HepG2 (cell line): ENCODE results near the gene ENTPD2. TPM values are rescaled to one million over a fixed set of nuclear protein-coding genes. Genes with fewer than 3 reads are reported as not detected.

Source experiments
- DPF2 ChIP-seq: sonication (generic); formaldehyde crosslinking; IDR thresholded peaks from 2 replicates; pipeline ENCODE4 v1.4.0; 2020; ENCODE audit warnings: mild to moderate bottlenecking, low read depth, missing genetic modification reagents, borderline replicate concordance
- FIP1L1 ChIP-seq: fragments of 200-400 bp; formaldehyde crosslinking; IDR thresholded peaks from 2 replicates; pipeline ENCODE4 v1.6.1; 2018; ENCODE audit warnings: low read depth, mild to moderate bottlenecking, low read length, moderate library complexity, borderline replicate concordance; ENCODE audit not compliant: insufficient read depth
- HIVEP1 ChIP-seq: sonication (generic); formaldehyde crosslinking; IDR thresholded peaks from 2 replicates; pipeline ENCODE4 v1.4.0; 2020; ENCODE audit warnings: mild to moderate bottlenecking, missing genetic modification reagents
- HNRNPK ChIP-seq: fragments of 200-400 bp; formaldehyde crosslinking; IDR thresholded peaks from 2 replicates; pipeline ENCODE4 v1.6.1; 2018; ENCODE audit warnings: low read length, low read depth, moderate library complexity, mild to moderate bottlenecking; ENCODE audit not compliant: poor library complexity, severe bottlenecking
- KLF6 ChIP-seq: IDR thresholded peaks from 2 replicates; pipeline ENCODE4 v1.8.0; 2016; ENCODE audit warnings: missing biosample characterization, missing genetic modification reagents
- MED13 ChIP-seq: sonication (generic); formaldehyde crosslinking; IDR thresholded peaks from 2 replicates; pipeline ENCODE4 v1.5.0; 2020; ENCODE audit warnings: missing genetic modification reagents
- NFIC ChIP-seq: IDR thresholded peaks from 2 replicates; pipeline ENCODE4 v1.6.1; 2012; ENCODE audit warnings: mild to moderate bottlenecking, low read length, inconsistent platforms
- NR1H2 ChIP-seq: sonication (generic); formaldehyde crosslinking; IDR thresholded peaks from 2 replicates; pipeline ENCODE4 v1.8.1; 2022; ENCODE audit warnings: low read depth, missing genetic modification reagents, borderline replicate concordance
- SRY ChIP-seq: sonication (generic); formaldehyde crosslinking; IDR thresholded peaks from 2 replicates; pipeline ENCODE4 v1.8.0; 2022; ENCODE audit warnings: mild to moderate bottlenecking, missing genetic modification reagents
- ZBTB21 ChIP-seq: sonication (generic); formaldehyde crosslinking; IDR thresholded peaks from 2 replicates; pipeline ENCODE4 v1.4.0; 2020; ENCODE audit warnings: missing genetic modification reagents
- ZNF101 ChIP-seq: sonication (generic); formaldehyde crosslinking; IDR thresholded peaks from 2 replicates; pipeline ENCODE4 v1.4.0; 2020; ENCODE audit warnings: mild to moderate bottlenecking, low read depth, missing genetic modification reagents, borderline replicate concordance
- ZNF367 ChIP-seq: sonication (generic); formaldehyde crosslinking; IDR thresholded peaks from 2 replicates; pipeline ENCODE4 v1.4.0; 2020; ENCODE audit warnings: missing genetic modification reagents, borderline replicate concordance
- ZNF556 ChIP-seq: sonication (generic); formaldehyde crosslinking; IDR thresholded peaks from 2 replicates; pipeline ENCODE4 v1.4.0; 2020; ENCODE audit warnings: mild to moderate bottlenecking, missing genetic modification reagents, borderline replicate concordance
- ZNF616 ChIP-seq: sonication (generic); formaldehyde crosslinking; IDR thresholded peaks from 2 replicates; pipeline ENCODE4 v1.5.0; 2020; ENCODE audit warnings: low read depth, mild to moderate bottlenecking, missing genetic modification reagents
- ZNF790 ChIP-seq: sonication (generic); formaldehyde crosslinking; IDR thresholded peaks from 2 replicates; pipeline ENCODE4 v1.8.0; 2022; ENCODE audit warnings: missing genetic modification reagents, mild to moderate bottlenecking, borderline replicate concordance
- polyA plus RNA-seq, 8 experiments: library from polyadenylated mRNA; depleted of rRNA in 3 of 8; stranded (reverse) in 7 of 8; unstranded in 1 of 8; fragments of >200 nt; fragmentation: Illumina TruSeq in 4 of 8; extraction: Trizol in 4 of 8; gene quantifications; 2 replicates each; pipeline versions ENCODE4 v1.2.1 to v1.2.3, GENCODE V29; 2011 to 2016; ENCODE audit warnings: low read depth in 4 of 8, missing spikeins in 1 of 8, mixed read lengths in 1 of 8; ENCODE audit not compliant: insufficient read depth in 1 of 8
- total RNA-seq, 5 experiments: library from RNA; depleted of rRNA; stranded (reverse); fragments of >200 nt; fragmentation: Illumina TruSeq; extraction: Trizol; gene quantifications; 2 replicates each; pipeline ENCODE4 v1.2.3, GENCODE V29; 2016; ENCODE audit warnings: low read depth in 1 of 5
- TF ChIP-seq, protein P1 (sequence below): sonication (generic); formaldehyde crosslinking; IDR thresholded peaks from 2 replicates; pipeline ENCODE4 v1.4.0; 2020; ENCODE audit warnings: low read depth, missing genetic modification reagents
- TF ChIP-seq, protein P2 (sequence below): IDR thresholded peaks from 2 replicates; pipeline ENCODE4 v1.6.1; 2016
- TF ChIP-seq, protein P3 (sequence below): sonication (generic); formaldehyde crosslinking; IDR thresholded peaks from 2 replicates; pipeline ENCODE4 v1.8.0; 2022; ENCODE audit warnings: mild to moderate bottlenecking, missing genetic modification reagents
- TF ChIP-seq, protein P4 (sequence below): fragments of 450-650 bp; IDR thresholded peaks from 2 replicates; pipeline ENCODE4 v1.6.1; 2016
- TF ChIP-seq, protein P5 (sequence below): sonication (generic); formaldehyde crosslinking; IDR thresholded peaks from 2 replicates; pipeline ENCODE4 v1.8.0; 2022; ENCODE audit warnings: mild to moderate bottlenecking, missing genetic modification reagents; ENCODE audit not compliant: insufficient replicate concordance

The ENTPD2 gene
- total and polyA plus RNA-seq, 2 of the 13 experiments (the other 11 are each of a cell fraction or from before 2014, with no cell fraction given): 0.95 to 3.2 TPM

DNA sequence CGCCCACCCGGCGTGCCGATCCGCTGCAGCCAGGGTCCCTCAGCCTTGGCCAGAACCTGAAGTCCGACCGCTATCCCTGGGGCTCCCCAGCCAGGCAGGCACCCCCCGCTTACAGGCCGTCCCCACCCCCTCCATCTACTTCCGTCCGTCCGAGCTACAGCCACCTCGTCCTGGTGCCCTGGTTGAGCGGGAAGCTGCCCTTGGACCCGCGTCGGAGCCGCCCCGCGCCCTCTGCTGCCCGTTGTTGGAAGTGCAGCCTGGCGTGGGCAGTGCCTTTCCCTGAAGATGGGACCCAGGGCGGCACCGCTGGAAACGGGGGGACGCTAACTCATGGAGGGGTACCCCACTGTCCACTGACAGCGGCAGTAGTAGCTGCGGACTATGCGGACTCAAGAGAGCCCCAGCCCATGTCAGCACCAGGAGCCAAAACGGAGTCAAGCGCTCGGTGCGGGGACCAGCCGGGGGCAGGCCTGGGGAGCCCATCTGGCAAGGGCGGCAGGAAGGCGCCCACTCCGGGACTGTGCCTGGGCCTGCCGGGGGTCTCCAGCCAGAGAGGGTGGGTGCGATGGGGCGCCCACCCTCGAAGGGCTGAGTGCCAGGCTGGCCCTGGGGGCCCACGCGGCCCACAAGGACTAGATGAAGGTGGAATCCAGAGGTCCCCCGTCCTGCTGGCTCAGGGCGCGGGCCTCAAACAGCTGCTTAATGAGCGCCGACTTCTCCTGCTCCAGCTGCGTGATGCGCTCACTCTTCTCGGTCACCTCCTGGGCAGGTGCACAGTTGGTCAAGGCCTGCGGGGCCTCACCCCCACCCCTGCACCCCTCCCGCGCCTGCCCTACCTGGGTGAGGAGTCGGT, 10.4 kb upstream of the ENTPD2 start (continued):
- TF ChIP-seq, protein P1, sequence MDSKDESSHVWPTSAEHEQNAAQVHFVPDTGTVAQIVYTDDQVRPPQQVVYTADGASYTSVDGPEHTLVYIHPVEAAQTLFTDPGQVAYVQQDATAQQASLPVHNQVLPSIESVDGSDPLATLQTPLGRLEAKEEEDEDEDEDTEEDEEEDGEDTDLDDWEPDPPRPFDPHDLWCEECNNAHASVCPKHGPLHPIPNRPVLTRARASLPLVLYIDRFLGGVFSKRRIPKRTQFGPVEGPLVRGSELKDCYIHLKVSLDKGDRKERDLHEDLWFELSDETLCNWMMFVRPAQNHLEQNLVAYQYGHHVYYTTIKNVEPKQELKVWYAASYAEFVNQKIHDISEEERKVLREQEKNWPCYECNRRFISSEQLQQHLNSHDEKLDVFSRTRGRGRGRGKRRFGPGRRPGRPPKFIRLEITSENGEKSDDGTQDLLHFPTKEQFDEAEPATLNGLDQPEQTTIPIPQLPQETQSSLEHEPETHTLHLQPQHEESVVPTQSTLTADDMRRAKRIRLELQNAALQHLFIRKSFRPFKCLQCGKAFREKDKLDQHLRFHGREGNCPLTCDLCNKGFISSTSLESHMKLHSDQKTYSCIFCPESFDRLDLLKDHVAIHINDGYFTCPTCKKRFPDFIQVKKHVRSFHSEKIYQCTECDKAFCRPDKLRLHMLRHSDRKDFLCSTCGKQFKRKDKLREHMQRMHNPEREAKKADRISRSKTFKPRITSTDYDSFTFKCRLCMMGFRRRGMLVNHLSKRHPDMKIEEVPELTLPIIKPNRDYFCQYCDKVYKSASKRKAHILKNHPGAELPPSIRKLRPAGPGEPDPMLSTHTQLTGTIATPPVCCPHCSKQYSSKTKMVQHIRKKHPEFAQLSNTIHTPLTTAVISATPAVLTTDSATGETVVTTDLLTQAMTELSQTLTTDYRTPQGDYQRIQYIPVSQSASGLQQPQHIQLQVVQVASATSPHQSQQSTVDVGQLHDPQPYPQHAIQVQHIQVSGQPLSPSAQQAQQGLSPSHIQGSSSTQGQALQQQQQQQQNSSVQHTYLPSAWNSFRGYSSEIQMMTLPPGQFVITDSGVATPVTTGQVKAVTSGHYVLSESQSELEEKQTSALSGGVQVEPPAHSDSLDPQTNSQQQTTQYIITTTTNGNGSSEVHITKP (CRISPR knock-in tag): no peak
- TF ChIP-seq SRY: 0 out of 2 replicates have a peak, but pooled peaks have one; percentile 44
- no peak for TF ChIP-seq ZBTB21 (CRISPR knock-in tag)
- TF ChIP-seq ZNF790 (CRISPR knock-in tag): no peak
- TF ChIP-seq, protein P2, sequence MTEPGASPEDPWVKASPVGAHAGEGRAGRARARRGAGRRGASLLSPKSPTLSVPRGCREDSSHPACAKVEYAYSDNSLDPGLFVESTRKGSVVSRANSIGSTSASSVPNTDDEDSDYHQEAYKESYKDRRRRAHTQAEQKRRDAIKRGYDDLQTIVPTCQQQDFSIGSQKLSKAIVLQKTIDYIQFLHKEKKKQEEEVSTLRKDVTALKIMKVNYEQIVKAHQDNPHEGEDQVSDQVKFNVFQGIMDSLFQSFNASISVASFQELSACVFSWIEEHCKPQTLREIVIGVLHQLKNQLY: no peak
- peak; percentile 48; the same call in 1 of the 2 replicates for TF ChIP-seq ZNF556 (CRISPR knock-in tag)
- TF ChIP-seq KLF6: no peak
- no peak for TF ChIP-seq MED13 (CRISPR knock-in tag)
- no peak for TF ChIP-seq NFIC
- no peak for TF ChIP-seq FIP1L1
- TF ChIP-seq ZNF616: no peak
- TF ChIP-seq, protein P3, sequence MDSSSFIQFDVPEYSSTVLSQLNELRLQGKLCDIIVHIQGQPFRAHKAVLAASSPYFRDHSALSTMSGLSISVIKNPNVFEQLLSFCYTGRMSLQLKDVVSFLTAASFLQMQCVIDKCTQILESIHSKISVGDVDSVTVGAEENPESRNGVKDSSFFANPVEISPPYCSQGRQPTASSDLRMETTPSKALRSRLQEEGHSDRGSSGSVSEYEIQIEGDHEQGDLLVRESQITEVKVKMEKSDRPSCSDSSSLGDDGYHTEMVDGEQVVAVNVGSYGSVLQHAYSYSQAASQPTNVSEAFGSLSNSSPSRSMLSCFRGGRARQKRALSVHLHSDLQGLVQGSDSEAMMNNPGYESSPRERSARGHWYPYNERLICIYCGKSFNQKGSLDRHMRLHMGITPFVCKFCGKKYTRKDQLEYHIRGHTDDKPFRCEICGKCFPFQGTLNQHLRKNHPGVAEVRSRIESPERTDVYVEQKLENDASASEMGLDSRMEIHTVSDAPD (CRISPR knock-in tag): no peak
- no peak; the same call in 1 of the 2 replicates for TF ChIP-seq HIVEP1
- TF ChIP-seq, protein P4, sequence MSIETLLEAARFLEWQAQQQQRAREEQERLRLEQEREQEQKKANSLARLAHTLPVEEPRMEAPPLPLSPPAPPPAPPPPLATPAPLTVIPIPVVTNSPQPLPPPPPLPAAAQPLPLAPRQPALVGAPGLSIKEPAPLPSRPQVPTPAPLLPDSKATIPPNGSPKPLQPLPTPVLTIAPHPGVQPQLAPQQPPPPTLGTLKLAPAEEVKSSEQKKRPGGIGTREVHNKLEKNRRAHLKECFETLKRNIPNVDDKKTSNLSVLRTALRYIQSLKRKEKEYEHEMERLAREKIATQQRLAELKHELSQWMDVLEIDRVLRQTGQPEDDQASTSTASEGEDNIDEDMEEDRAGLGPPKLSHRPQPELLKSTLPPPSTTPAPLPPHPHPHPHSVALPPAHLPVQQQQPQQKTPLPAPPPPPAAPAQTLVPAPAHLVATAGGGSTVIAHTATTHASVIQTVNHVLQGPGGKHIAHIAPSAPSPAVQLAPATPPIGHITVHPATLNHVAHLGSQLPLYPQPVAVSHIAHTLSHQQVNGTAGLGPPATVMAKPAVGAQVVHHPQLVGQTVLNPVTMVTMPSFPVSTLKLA: no peak
- no peak for TF ChIP-seq NR1H2 (CRISPR knock-in tag)
- TF ChIP-seq ZNF367: no peak
- TF ChIP-seq ZNF101 (CRISPR knock-in tag): no peak
- no peak for TF ChIP-seq HNRNPK
- TF ChIP-seq, protein P5, sequence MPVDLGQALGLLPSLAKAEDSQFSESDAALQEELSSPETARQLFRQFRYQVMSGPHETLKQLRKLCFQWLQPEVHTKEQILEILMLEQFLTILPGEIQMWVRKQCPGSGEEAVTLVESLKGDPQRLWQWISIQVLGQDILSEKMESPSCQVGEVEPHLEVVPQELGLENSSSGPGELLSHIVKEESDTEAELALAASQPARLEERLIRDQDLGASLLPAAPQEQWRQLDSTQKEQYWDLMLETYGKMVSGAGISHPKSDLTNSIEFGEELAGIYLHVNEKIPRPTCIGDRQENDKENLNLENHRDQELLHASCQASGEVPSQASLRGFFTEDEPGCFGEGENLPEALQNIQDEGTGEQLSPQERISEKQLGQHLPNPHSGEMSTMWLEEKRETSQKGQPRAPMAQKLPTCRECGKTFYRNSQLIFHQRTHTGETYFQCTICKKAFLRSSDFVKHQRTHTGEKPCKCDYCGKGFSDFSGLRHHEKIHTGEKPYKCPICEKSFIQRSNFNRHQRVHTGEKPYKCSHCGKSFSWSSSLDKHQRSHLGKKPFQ (CRISPR knock-in tag): no peak
- no peak for TF ChIP-seq DPF2 (CRISPR knock-in tag)
